ENCODE results near the gene HIVEP3. TPM values are rescaled to one million over a fixed set of nuclear protein-coding genes. Genes with fewer than 3 reads are reported as not detected.

HIVEP3 gene
- total RNA-seq, 2 donors from 2014 or later, result 3.4 to 4.0 TPM

DNA sequence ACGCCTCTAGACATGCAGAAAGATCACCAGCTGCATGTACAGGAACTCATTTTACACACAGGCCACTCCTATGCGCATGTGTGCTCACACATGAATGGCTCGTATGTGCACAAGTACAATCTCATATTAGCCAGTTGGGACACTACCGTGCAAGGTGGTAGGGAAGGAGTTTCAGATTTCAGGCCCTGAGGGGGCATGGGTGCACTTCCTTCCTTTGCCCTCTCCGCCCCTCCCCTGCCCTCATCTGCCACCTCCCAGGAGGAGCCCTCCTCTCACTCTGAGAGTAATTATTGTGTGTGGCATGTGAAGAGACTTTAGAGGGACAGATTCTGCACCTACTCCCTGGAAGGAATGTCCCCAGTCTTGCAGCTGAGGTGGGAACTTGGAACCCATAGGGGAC, 449.0 kb downstream of the HIVEP3 start:
- DNase-seq, result no peak
- Histone ChIP-seq H3K27ac (no peak overlapping the region), H3K9me3 (no peaks in the 10 kb centered on the region), H3K4me1 (peaks cover 47% of the 10 kb centered on the region), H3K4me3 (no peak overlapping the region), H3K27me3 (no peaks in the 10 kb centered on the region), H3K36me3 (replicated peaks in 1 of 2; ENCODE audit: insufficient read depth in 1 of 2, low read depth in 2 of 2) (no peaks in the 10 kb centered on the region)
- WGBS, 2 donors, result 67 to 74% methylated on average over 5 of the region's 5 CpGs
- ATAC-seq, result no peak
- intact Hi-C loops (cut with DNase I), result no loop called here
- TF ChIP-seq POLR2A (IDR thresholded peaks at IDR 0.05), result no peak
- TF ChIP-seq, protein P1, sequence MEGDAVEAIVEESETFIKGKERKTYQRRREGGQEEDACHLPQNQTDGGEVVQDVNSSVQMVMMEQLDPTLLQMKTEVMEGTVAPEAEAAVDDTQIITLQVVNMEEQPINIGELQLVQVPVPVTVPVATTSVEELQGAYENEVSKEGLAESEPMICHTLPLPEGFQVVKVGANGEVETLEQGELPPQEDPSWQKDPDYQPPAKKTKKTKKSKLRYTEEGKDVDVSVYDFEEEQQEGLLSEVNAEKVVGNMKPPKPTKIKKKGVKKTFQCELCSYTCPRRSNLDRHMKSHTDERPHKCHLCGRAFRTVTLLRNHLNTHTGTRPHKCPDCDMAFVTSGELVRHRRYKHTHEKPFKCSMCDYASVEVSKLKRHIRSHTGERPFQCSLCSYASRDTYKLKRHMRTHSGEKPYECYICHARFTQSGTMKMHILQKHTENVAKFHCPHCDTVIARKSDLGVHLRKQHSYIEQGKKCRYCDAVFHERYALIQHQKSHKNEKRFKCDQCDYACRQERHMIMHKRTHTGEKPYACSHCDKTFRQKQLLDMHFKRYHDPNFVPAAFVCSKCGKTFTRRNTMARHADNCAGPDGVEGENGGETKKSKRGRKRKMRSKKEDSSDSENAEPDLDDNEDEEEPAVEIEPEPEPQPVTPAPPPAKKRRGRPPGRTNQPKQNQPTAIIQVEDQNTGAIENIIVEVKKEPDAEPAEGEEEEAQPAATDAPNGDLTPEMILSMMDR (IDR thresholded peaks at IDR 0.05), result no peak

DNA sequence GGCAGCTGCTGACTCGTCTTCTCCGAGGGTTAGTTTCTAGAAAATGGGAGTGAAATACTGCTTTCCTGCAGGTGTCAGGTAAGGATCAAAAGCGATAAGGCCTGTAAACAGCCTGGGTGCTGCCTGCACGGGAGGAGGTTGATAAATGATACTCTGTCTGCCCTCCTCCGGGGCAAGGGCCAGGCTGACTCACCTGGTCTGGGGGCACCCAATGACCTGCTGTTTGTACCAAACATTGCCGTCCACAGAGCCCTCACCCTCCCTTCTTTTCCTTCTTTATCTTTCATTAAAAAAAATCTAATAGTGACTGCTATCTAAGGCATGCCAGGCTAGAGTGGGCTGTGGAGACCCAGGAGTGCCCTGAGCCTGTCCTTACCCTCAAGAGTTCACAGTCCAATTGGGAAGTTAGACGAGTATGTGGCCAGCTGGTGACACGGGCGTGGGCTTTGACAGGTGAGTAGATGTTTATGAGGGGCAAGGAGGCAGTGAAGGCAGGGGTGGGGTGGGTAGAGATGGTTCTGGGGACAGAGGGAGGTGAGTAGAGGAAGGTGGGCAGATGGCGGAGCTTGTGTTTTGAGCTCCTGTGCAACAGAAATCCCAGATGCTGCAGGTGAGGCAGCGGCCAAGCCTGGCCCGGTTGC, 450.5 kb downstream of the HIVEP3 start:
- Histone ChIP-seq H3K36me3 (replicated peaks in 1 of 2; ENCODE audit: insufficient read depth in 1 of 2, low read depth in 2 of 2) (no peaks in the 10 kb centered on the region), H3K27me3 (no peaks in the 10 kb centered on the region), H3K4me1 (peaks cover 32% of the 10 kb centered on the region), H3K27ac (no peak overlapping the region), H3K9me3 (no peaks in the 10 kb centered on the region), H3K4me3 (no peak overlapping the region)
- DNase-seq (no peak), ATAC-seq (peak; percentile 39)
- TF ChIP-seq POLR2A (IDR thresholded peaks at IDR 0.05), result no peak
- TF ChIP-seq, protein P1 (IDR thresholded peaks at IDR 0.05), result peak in 1 of 7 experiments; percentile 3
- 46 to 51% methylated on average over 12 of the region's 12 CpGs for WGBS, 2 donors
- intact Hi-C loops (cut with DNase I), result no loop called here

DNA sequence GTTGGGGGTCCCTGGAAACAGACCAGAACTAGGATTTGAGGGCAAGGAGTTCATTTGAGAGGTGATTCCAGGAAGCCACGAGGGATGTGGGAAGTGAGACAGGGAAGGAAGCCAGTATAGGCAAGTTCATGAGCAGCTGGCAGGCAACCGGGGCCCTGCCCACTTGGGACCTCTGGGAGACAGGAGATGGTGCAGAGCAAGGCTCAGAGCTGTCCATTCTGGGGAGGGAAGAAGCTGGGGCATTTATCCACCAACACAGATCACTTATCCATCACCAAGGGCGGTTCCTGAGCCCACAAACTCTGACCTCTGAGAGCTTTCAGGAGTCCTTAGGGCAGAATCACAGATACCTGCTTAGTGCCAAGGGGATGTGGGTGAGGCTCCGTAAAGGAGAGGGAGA, 451.0 kb downstream of the HIVEP3 start:
- Histone ChIP-seq H3K4me3 (no peak overlapping the region), H3K27ac (peak overlapping the region in 2 of 4 donors; percentile 4 to 5), H3K4me1 (peaks cover 31% of the 10 kb centered on the region), H3K27me3 (no peaks in the 10 kb centered on the region), H3K36me3 (replicated peaks in 1 of 2; ENCODE audit: insufficient read depth in 1 of 2, low read depth in 2 of 2) (no peaks in the 10 kb centered on the region), H3K9me3 (no peaks in the 10 kb centered on the region)
- intact Hi-C loops (cut with DNase I), result no loop called here
- no peak for DNase-seq
- no peak for ATAC-seq
- WGBS, 2 donors, result 55 to 56% methylated on average over 3 to 4 of the region's 4 CpGs
- no peak for TF ChIP-seq POLR2A (IDR thresholded peaks at IDR 0.05)
- TF ChIP-seq, protein P1 (IDR thresholded peaks at IDR 0.05), result no peak

DNA sequence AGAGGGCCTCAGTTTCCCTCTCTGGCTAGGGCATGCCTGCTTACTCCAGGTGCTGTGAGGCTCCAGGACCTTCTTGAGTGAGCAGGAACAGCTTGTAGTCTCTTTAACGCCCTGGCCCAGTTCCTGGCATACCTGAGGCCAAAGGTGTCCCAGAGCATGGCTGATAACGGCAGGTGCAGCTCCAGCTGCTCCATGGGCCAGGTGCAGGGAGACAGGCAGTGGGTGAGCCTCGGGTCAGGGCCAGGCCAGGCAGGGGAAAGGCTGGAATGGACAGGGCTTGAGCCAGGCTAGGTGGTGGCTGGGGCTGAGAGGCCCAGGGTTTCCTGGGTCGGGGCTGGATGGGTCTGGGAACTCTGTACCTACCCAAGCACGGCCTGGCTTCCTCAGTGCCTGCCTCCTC, 452.6 kb downstream of the HIVEP3 start:
- no peaks in the 10 kb centered on the region for H3K9me3 ChIP-seq
- DNase-seq (peak; percentile 52 to 81 (median 64)), ATAC-seq (peak; percentile 61)
- no peaks in the 10 kb centered on the region for H3K36me3 ChIP-seq (replicated peaks in 1 of 2; ENCODE audit: insufficient read depth in 1 of 2, low read depth in 2 of 2)
- intact Hi-C loops (cut with DNase I), result no loop called here
- H3K4me1 ChIP-seq, result peaks cover 38% of the 10 kb centered on the region
- WGBS, 2 donors, result 26 to 49% methylated on average over 3 to 5 of the region's 5 CpGs
- H3K27me3 ChIP-seq, result no peaks in the 10 kb centered on the region
- peak overlapping the region in 2 of 4 donors; percentile 16 to 43 for H3K27ac ChIP-seq
- H3K4me3 ChIP-seq, result no peak overlapping the region
- no peak for TF ChIP-seq POLR2A (IDR thresholded peaks at IDR 0.05)
- TF ChIP-seq, protein P1 (IDR thresholded peaks at IDR 0.05), result no peak

DNA sequence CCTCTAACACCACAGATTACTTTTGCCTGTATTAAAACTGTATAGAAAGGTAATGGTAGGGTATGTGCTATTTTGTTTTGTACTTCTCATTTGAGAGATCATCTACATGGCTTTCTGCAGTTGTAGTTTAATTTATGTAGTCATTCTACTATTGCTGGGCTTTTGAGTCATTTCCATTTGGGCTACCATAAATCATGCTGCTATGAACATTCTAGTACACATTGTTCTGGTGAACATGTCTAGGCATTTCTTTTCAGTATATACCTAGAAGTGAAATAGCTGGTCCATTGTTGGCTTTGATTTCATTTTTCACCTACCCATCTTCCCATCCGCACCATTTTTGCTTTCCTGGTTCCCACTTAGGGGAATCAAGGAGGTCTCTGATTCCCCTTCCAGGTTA, 453.0 kb downstream of the HIVEP3 start:
- intact Hi-C loops (cut with DNase I), result no loop called here
- ATAC-seq (peak; percentile 10), DNase-seq (no peak)
- no peaks in the 10 kb centered on the region for H3K9me3 ChIP-seq
- TF ChIP-seq, protein P1 (IDR thresholded peaks at IDR 0.05), result no peak
- TF ChIP-seq POLR2A (IDR thresholded peaks at IDR 0.05), result no peak
- peaks cover 38% of the 10 kb centered on the region for H3K4me1 ChIP-seq
- 91 to 94% methylated on average over 1 of the region's 1 CpG for WGBS, 2 donors
- H3K27ac ChIP-seq, result peak overlapping the region in 2 of 4 donors; percentile 16 to 43
- no peaks in the 10 kb centered on the region for H3K27me3 ChIP-seq
- no peaks in the 10 kb centered on the region for H3K36me3 ChIP-seq (replicated peaks in 1 of 2; ENCODE audit: insufficient read depth in 1 of 2, low read depth in 2 of 2)
- H3K4me3 ChIP-seq, result no peak overlapping the region

Data from body of pancreas (tissue), 4 donors.